Neural crest cell (in vitro differentiated cells): ENCODE results near the gene THUMPD3. TPM values are rescaled to one million over a fixed set of nuclear protein-coding genes. Genes with fewer than 3 reads are reported as not detected.

Source experiments
- DNase-seq: peaks from one replicate; pipeline ENCODE4 v3.0.0; 2021; ENCODE audit warnings: low read depth, mixed read lengths, low spot score
- H3K27ac Mint-ChIP-seq: one replicate; pipeline ENCODE4 v1.8.0; 2021; ENCODE audit warnings: mild to moderate bottlenecking, mixed read lengths; ENCODE audit not compliant: unreplicated experiment
- H3K27me3 Mint-ChIP-seq: 2 replicates; pipeline ENCODE4 v1.8.0; 2021; ENCODE audit warnings: low read depth, mild to moderate bottlenecking, mixed read lengths
- H3K36me3 Mint-ChIP-seq: 2 replicates; pipeline ENCODE4 v1.8.0; 2021; ENCODE audit warnings: low read depth, mild to moderate bottlenecking, mixed read lengths
- H3K4me1 Mint-ChIP-seq: 2 replicates; pipeline ENCODE4 v1.8.0; 2021; ENCODE audit warnings: mixed read lengths
- H3K4me3 Mint-ChIP-seq: one replicate; pipeline ENCODE4 v1.8.0; 2021; ENCODE audit warnings: mild to moderate bottlenecking, mixed read lengths
- H3K9me3 Mint-ChIP-seq: 2 replicates; pipeline ENCODE4 v1.8.0; 2021; ENCODE audit warnings: mixed read lengths
- total RNA-seq: library from RNA; stranded (reverse); gene quantifications from 2 replicates; pipeline ENCODE4 v1.2.1, GENCODE V29; 2021
- TF ChIP-seq, protein P1 (sequence below): fragments of 200-600 bp; sonication (generic); conservative IDR thresholded peaks from 2 replicates; pipeline ENCODE4 v1.5.0; 2021; ENCODE audit warnings: antibody characterized with exemption, mild to moderate bottlenecking

THUMPD3 gene
- total RNA-seq, 1 donor from 2014 or later, result 61.0 TPM

DNA sequence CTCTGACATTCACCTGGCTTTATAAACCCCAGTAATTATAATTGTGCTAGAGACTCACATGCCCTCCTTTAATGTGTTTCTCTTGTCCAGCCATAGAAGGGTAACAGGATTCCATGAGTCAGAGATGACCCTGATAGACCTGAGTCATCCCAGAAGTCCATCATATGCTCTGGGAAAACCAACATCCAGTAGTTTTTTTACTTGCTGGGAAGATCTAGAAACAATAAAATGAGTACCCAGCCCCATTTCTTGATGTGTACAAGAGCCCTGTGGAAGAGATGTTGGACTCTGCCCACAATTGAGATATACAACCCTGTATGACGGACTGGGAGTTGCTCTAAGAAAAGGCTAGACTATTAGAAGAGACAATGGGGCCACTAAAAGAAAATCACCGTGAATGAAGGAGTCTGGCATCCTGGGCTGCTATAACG, 22.4 kb upstream of the THUMPD3 start:
- Mint-ChIP-seq H3K36me3 (peaks cover 2% of the 10 kb centered on the region), H3K9me3 (no peaks in the 10 kb centered on the region), H3K27ac (no peak overlapping the region), H3K27me3 (no peaks in the 10 kb centered on the region), H3K4me1 (no peaks in the 10 kb centered on the region), H3K4me3 (no peak overlapping the region)
- no peak for DNase-seq
- TF ChIP-seq, protein P1, sequence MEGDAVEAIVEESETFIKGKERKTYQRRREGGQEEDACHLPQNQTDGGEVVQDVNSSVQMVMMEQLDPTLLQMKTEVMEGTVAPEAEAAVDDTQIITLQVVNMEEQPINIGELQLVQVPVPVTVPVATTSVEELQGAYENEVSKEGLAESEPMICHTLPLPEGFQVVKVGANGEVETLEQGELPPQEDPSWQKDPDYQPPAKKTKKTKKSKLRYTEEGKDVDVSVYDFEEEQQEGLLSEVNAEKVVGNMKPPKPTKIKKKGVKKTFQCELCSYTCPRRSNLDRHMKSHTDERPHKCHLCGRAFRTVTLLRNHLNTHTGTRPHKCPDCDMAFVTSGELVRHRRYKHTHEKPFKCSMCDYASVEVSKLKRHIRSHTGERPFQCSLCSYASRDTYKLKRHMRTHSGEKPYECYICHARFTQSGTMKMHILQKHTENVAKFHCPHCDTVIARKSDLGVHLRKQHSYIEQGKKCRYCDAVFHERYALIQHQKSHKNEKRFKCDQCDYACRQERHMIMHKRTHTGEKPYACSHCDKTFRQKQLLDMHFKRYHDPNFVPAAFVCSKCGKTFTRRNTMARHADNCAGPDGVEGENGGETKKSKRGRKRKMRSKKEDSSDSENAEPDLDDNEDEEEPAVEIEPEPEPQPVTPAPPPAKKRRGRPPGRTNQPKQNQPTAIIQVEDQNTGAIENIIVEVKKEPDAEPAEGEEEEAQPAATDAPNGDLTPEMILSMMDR, result no peak

DNA sequence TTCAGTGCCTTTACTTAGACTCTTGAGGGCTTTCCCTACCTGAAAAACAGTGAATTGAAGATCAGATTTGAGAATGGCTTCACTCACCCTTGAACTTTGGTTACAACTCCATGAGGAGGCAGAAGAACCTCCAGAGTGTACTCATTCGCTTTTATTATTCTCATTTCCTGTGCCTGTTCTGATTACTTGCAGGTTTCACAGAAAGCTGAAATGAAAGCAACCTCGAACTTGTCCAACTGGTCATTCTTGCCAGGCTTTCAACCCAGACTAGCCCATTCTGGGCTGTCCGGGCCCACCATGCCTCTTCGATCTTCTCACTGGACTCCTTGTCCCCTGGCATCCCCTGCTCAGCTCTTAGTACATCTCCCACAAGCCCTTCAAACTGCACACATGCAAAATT, 20.2 kb upstream of the THUMPD3 start:
- Mint-ChIP-seq H3K36me3 (no peaks in the 10 kb centered on the region), H3K4me1 (no peaks in the 10 kb centered on the region), H3K27ac (no peak overlapping the region), H3K9me3 (no peaks in the 10 kb centered on the region), H3K4me3 (no peak overlapping the region), H3K27me3 (no peaks in the 10 kb centered on the region)
- TF ChIP-seq, protein P1, result no peak
- no peak for DNase-seq

DNA sequence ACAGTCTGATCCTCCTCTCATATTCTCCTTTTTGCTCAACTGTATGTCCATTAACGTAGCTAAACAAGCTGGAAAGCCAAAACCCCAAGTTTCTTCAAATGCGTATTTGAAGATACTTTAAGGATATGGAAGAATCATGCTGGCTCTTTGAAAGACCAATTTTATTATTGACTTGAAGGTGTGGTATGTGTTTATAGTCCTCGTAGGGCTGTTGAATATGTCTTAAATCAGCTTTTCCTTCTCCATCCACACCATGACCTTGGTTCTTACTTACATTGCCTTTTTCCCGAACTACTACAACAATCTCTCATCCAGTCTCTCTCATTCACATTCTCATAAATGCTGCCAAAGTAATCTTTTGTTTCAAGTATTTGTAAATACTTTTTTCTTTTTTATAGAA, 19.7 kb upstream of the THUMPD3 start:
- no peak for DNase-seq
- no peak overlapping the region for H3K4me3 Mint-ChIP-seq
- peaks cover 2% of the 10 kb centered on the region for H3K4me1 Mint-ChIP-seq
- TF ChIP-seq, protein P1, result no peak
- H3K27me3 Mint-ChIP-seq, result no peaks in the 10 kb centered on the region
- H3K27ac Mint-ChIP-seq, result no peak overlapping the region
- no peaks in the 10 kb centered on the region for H3K36me3 Mint-ChIP-seq
- H3K9me3 Mint-ChIP-seq, result no peaks in the 10 kb centered on the region

DNA sequence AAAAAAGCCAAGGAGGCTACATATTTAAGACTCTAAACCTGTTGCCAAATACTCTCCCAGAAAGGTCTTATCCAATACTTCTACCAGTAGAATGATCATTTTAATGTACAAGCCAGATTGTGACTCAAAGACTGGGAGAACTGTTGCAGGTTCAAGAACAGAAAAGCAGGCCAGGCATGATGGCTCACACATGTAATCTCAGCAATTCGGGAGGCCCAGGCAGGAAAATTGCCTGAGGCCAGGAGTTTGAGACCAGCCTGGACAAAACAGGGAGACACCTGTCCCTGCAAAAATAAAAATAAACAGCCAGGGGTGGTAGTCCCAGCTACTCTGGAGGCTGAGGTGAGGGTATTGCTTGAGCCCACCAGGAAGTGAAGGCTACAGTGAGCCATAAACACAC, 17.8 kb upstream of the THUMPD3 start:
- H3K36me3 Mint-ChIP-seq, result no peaks in the 10 kb centered on the region
- TF ChIP-seq, protein P1, result no peak
- H3K27ac Mint-ChIP-seq, result no peak overlapping the region
- no peak for DNase-seq
- peaks cover 15% of the 10 kb centered on the region for H3K4me1 Mint-ChIP-seq
- no peaks in the 10 kb centered on the region for H3K27me3 Mint-ChIP-seq
- H3K9me3 Mint-ChIP-seq, result no peaks in the 10 kb centered on the region
- H3K4me3 Mint-ChIP-seq, result no peak overlapping the region

DNA sequence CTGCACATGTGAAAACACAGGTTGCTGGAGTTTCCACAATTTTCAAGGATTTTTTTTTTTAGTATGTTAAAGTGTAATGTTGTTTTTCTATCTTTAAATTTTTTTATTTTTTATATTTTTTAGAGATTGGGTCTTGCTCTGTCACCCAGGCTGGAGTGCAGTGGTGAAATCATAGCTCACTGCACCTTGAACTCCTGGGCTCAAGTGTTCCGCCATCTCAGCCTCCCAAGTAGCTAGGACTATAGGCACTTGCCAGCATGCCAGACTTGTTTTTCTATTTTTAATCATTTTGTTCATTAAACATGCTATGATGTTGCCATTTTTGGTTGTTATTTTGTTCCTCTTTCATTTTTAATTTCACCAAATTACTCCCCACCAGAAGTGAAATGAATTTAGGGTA, 16.7 kb upstream of the THUMPD3 start:
- Mint-ChIP-seq H3K27ac (no peak overlapping the region), H3K27me3 (no peaks in the 10 kb centered on the region), H3K4me3 (no peak overlapping the region), H3K36me3 (no peaks in the 10 kb centered on the region), H3K9me3 (no peaks in the 10 kb centered on the region), H3K4me1 (peaks cover 18% of the 10 kb centered on the region)
- no peak for DNase-seq
- TF ChIP-seq, protein P1, result no peak

DNA sequence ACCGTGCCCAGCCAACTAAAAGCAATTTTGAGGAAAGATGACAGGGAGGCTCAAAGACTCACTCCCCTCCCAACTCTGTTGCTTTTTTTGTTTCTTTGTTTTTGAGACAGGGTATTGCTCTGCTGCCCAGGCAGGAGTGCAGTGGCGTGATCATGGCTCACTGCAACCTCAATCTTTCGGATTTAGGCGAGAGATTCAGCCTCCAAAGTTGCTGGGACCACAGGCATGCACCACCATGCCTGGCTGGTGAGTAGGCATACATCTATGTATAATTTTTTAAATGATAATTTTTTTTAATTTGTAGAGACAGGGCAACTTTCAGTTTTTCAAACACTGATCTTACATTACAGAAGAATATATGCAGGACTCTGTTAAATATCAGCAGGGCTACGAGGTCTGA, 15.8 kb upstream of the THUMPD3 start:
- TF ChIP-seq, protein P1, result no peak
- Mint-ChIP-seq H3K36me3 (no peaks in the 10 kb centered on the region), H3K4me1 (peaks cover 18% of the 10 kb centered on the region), H3K27me3 (no peaks in the 10 kb centered on the region), H3K9me3 (no peaks in the 10 kb centered on the region), H3K4me3 (no peak overlapping the region), H3K27ac (no peak overlapping the region)
- no peak for DNase-seq
